D341Med (cell line): ENCODE measurements around the gene FILIP1L.
A peak's percentile ranks its signal among the peaks of the same experiment; 100 is the strongest.

ENCODE experiments used
- DNase-seq: peaks from one replicate; pipeline ENCODE4 v3.0.0; 2012; ENCODE audit warnings: low spot score

Gene FILIP1L

DNA sequence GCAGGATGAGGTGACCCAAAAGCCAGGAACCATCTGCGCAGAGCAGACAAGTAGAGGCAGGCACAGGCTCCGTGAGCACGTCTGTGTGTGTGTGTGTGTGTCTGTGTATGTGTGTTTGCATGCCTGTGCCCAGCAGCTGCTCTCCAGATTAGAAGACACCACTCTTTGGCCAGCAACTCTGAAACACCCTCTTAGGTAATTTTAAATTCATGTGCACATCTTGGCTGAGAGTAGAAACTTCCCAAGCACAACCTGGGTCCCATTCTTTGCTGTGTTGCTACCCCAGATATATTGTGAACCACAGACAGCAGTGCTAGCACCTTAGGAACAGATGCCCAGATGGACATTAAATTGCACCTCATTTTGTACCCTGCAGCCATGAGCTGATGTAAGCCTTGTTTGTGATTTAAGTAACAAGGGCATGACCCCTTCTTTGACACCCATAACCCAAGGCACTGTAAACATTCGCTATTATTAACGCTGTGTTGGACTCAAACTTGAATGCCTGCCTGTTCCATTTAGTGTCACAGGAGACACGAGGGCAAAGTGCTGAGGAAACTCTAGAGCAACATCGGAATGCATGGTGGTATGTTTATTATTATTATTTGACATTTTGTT is at the start of gene FILIP1L:
FILIP1L (minus strand) TSS at position 89 of the 618 bp plus-strand sequence.
- DNase-seq = no peak

DNA sequence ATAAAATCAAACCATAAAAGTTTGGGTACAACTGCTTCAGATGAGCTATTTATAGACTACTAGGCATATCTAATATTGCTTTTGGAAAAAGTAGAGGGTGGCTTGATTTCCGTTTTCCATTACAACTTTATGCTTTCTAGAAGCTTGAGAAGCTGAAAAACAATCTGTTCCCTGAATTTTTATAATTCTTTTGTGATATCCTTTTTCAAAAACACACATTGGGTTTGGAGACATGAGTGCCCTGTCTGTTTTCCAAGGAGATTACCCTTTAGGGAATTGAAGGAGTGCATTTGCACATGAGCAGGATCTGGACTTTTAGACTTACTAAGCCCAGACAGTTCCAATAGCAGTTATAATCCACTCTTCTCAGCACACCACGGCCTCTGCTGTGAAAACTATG is 49.5 kb upstream of the FILIP1L start:
- DNase-seq = no peak

DNA sequence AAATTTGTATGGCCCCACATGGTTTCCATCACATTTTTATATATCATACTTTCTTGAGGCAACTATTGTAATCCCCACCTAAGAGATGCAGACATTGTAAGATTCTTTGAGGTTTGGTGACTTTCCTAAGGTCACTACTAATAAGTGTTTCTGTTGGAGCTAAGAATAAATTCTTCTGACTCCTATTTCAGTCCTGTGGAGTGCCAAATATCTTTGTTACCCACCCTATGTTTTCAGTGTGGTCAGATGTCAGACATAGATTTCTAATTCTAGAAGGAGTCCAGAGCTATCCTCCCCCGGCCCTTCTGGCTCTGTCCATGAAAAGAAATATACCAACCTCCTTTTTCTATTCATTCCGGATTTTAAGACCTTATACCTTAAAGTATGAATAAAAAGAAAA is 46.2 kb upstream of the FILIP1L start:
- DNase-seq = no peak

DNA sequence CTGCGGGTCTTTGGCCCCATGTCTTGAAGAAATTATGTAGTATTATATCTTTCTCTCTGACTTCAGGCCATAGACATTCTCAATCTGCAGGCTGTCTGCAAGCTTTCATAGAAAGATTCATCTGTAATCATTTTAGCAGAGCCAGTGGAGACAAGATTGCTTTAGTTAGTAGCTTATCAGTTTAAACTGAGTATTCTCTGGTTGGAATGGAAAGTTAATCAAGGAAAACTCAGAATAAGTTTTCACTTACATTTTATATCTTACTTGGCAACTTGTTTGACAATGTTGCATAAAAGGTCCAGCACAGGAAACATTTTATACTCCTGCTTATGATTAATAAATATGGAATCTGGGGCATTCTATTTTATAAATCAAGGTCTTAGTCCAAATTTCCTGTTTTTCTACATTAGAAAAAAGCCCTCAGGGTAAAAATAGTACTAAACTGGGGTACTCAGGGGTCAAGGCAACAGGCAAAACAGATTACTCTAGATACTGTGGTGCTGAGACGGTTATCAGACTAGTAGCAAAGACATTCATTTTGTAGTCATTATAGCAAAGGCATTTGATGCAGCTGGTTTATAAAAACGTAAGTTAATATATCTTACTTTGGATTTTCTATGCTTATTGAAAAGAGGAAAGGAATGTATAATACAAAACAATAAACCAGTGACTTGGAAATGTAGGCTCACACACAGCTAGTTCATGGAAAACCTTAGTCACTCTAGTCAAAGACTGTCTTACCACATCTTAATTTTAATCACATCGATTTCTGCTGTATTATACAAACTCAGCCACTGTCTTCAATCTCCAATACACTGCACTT is 45.2 kb upstream of the FILIP1L start:
- DNase-seq = no peak

DNA sequence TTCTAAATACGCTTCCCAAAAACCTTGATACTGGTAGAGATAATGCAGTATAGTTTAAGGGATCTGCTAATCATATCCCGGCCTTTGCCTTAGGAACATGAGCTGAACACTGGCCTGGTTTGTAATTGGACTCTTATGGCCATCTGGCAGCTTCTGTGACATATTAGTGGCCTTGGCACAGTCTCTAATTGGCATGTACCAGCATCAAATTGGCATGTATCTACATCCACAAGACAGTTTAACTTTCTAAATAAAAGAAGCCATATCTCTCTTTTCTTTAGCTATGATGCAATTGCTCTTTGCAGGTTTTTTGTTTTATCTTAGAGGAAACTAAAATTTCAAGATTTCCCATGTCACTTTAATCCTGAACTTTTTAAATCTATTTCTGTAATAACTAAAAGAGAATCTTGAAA is 44.6 kb upstream of the FILIP1L start:
- DNase-seq = peak; percentile 34

DNA sequence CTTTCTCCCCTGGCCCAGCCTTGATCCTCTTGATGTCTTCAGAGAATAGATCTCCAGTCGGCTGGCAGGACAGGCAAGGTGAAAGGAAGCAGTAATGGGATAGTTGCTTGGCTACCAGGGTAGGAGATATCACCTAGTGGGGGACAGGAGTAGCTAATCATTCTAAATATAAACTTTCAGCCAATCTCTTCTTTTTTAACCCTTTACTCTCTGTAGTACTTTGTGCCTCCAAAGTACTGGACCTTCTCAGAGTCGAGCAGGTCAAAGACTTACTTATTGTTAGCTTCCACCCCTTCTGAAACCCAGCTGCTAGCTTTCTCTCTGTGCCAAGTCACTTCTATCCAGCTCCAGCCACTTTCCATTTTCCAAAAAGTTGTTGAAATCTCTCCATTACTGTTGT is 43.4 kb upstream of the FILIP1L start:
- DNase-seq = no peak

DNA sequence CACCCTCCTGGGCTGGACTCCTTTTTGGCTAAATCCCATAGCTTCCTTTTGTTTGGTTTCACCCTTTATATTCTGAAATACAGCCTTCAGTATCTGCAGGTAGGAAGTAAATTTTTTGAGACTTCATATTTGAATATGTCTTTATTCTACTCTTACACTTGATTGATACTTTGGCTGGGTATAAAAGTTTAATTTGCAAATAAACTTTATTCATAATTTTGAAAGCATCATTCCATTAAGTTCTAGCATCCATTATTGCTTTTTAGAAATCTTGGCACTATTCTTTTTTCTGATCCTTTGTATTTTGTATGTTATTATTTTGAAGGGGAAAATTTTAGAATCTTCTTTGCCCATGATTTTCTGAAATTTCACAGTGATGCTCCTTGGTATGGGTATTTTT is 41.3 kb upstream of the FILIP1L start:
- DNase-seq = no peak

DNA sequence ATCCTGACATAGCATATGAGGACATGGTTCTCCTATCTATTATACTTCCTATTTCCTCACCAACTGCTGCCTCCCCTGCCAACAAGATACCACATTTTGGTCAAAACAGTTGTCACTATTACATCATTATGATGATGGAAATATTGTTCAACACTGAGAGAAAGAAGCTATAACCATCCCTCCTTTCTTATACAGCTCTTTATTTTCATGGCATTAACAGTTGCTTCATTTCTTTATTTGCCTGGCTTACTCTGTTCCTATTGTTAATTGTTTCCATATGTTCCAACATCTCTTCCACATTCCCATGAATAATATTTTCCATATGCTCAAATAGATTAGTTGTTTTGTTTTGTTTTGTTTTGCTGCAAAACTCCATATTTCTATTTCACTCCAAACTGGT is 40.8 kb upstream of the FILIP1L start:
- no peak for DNase-seq

DNA sequence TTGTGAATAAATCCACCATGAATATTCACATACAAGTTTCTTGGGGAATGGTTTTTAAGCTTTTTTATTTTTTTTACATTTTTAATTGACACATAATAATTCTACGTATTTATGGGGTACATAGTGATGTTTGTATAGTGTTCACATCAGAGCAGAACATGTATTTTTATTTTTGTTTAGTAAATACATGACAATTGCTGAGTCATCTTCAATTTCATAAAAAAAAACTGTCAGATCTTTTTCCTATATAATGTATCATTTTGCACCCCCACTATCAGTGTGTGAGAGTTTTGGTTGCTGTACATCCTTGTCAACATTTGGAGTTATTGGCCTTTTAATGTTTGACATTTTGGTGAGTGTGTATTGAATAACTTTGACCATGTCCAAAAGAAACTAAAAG is 39.9 kb upstream of the FILIP1L start:
- no peak for DNase-seq

DNA sequence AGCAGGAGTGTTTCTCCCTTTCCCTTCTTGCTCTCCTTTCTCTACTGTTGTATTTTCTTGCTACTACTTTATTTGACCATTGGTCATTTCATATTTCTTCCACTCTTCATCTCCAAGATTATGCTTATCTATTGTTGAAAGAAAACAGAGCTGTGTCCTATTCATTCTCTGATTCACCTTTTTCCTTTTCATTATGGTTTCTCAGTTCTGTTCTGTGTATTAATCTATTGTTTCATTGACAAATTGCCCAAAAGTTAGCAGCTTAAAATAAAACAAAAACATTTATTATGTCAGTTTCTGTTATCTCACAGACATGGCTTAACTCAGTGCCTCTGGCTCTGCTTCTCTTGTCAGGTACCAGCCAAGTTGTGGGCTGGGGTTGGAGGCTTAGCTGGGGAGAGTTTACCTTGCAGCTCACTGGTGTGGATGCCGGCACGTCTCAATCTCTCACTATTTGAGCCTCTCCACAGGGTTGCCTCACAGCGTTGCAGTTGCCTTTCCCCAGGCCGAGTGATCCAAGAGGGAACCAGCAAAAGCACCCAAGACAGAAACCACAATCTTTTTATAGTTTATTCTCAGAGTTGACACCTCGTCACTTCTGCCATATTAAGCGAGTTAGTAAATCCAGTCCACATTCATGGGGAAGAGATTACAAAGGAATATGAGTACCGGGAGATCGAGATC is 36.9 kb upstream of the FILIP1L start:
- no peak for DNase-seq

DNA sequence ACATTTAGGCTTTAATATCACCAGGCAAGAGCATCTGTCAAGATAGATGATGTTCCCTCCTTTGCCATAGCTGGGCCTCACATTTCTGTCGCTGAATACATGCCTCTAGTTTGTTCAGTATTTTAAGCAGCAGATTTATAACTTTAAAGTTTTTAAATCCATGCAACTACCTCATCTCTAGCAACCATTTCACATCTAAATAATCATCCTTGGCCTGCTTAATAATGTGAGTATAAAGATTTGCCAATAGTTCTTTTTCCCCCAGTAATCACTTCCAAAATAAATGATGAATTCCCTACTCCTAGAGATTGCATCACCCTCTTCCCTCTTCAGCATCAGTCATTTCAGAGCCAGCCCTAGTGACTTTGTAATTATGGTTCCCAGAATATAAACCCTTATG is 36.2 kb upstream of the FILIP1L start:
- DNase-seq = no peak

DNA sequence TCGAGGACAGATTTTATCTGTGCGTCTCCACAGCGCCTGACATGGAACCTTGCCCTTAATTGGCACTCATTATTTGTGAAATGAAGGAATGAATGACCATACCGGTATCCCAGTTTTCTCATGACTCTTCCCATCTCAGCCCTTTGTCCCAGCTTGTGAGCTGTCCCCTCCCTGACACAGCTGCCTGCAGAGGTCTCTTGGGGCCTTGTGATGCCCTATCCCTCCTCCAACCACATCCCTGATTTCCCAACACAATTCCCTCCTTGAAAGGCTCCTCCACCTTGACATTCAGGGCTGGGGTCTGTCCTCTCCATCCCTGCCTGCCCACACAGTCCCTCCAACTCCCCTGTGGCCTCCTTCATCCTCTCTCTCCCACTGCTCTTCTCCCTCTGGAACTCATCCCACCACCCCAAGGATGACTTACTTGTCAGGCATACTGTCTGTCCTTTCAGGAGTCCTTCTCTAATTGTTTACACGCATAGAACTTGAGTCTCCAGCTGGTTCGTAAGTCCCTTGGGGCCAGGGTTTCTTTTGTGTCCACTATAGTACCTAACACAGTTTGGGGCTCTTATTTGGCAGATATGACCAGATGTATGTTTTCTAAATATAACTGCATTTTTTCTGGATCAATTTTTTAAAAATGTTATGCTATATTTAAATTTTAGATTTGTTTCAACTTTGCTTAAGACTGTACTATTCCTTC is 35.6 kb upstream of the FILIP1L start:
- no peak for DNase-seq

DNA sequence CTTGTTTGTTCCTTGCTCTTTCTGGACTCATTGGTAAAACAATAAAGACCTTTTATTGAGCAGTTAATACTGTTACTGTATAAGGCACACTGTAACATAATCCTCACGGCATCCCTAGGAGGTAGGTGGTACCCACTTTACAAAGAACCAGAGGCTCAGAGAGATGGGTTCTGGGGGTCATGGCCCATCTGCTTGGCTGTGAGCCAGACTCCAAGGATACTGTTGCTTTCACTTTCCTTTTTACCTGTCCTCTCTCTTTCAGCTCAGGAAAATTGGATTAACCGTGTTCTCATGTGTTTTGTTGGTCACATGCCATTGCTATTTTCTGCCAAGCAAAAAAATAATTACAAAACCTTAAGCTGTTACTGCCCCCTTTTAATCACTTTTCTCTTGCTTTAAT is 34.8 kb upstream of the FILIP1L start:
- no peak for DNase-seq

DNA sequence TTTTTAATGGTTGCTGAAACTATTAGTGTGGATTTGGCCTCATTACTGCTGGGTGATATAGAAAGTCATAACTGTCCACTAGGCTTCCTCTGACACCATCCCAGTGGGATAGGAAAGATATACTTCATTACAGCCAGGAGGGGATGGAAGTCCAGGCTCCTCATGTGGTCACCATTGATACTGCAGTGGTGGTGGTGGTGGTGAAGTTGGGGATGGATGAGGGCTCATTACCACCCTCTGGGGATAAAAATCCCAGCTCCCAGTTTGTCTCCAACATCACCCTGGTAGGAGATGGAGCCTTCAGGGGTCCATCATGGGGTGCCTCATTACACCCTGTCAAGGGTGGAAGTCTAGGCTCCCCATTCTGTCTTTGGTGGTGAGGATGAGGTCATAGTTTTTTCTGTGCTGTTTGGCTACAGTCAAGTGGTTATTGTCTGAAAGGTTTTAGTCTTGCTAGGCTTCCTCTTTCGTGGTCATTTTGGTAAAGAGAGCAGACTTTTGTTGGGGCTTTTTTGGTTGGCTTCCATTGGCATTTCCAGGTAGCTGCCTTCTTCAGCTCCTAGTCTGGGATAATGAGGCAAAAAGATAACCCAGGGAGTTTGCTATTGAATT is 30.1 kb upstream of the FILIP1L start:
- DNase-seq = no peak

DNA sequence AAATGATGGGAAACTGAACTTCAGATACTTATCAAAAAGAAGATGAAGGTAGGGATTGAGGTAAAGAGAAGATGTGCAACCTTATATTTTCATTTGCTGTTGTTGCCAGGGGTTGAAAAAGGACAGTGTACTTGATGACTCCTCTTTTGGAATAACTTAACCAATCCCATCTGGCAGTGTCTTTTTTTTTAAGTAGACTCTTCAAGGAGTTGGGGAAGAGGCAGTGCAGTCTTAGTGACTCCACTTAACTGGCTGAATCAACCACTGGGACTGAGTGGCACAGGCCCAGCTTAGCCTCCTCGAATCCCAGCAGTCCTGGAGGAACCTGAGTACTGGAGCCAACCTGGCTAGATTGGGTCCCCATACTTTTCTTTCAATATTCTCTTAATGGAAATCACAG is 27.3 kb upstream of the FILIP1L start:
- DNase-seq = no peak

DNA sequence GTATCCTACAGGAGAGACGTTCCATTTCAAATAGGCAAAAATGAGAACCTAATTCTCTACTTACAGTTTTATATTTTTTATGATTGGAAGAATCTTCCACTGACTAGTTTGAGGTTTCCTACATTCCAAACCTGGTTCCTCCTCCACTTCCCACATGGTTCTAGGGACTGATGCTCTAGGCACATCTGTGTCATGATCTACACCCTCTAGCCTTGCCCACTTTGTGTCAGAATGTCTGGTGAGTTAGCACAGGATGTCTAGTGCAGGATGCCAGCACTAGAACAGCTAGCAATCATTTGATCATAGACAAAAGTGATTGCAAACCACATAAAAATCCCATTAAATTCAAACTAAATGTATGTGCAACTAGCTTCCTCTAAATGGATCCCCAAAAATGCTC is 26.7 kb upstream of the FILIP1L start:
- DNase-seq = no peak

DNA sequence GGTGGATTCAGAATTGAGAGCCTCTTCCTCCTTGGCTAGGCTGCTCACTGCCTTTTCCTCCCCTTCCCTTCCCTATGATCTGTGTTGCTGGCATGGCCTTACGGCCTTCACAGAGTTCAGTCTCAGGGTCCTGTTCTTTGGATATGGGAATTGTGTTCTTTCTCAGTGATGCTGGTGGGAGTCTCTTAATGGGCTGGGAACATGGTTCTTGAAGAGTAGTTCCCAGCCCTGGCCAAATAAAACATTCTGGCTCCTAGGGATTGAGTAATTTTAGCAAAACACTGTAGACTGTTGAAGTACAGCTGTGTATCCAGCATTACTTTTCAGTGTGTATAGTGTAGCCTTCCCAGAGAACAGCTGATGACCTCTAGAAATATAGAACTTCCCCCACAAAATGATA is 22.6 kb upstream of the FILIP1L start:
- no peak for DNase-seq

DNA sequence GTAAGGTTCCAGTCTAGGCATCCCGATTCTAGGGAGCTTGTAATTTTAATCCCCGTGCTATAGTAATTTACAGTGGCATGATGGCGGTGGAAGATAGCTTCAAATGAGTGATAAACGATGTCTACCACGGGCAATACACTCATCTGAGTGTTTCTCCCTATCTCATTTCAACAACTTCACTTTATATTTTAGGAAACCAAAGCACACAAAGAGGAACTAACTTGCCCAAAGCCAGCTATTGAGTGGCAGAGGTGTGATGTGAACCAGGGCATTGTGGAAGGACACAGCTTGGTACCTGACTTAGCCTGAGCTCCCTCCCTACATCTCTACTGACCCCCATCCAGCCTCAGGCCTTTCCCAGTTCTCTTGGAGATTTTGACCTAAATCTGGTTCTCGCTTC is 16.9 kb upstream of the FILIP1L start:
- no peak for DNase-seq

DNA sequence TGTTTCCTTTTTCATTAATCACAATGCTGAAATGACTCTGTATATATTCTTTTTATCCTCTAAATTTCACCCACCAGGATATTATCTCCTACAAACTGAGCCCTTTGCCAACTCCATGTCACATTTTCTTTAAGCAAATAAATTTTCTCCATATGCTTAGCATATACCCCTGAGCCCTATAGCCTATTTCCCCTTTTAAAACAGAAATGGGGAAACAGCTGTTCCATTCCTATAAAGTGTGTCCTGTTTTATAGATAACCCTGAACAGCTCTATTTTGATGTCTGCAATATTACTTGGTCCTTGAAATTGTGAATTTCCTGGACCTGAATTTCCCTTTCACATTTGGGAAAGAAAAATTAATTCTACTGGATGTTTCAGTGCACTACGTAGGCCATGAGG is 15.6 kb upstream of the FILIP1L start:
- DNase-seq = no peak

DNA sequence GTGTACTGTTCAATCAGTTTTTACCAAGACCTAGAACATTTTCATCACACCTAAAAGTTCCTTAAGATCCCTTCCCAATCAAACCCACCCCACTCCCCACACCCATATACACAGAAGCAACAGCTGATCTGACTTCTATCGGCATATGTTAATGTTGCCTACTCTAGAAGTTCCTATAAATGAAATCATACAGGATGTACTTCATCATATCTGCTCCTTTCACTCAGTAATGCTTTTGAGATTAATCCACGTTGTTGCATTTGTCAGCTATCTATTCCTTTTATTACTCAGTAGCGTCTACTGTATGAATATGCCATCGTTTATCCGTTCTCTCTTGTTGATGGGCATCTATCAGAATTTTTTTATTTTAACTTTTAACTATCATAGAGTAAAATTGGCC is 14.3 kb upstream of the FILIP1L start:
- DNase-seq = no peak

DNA sequence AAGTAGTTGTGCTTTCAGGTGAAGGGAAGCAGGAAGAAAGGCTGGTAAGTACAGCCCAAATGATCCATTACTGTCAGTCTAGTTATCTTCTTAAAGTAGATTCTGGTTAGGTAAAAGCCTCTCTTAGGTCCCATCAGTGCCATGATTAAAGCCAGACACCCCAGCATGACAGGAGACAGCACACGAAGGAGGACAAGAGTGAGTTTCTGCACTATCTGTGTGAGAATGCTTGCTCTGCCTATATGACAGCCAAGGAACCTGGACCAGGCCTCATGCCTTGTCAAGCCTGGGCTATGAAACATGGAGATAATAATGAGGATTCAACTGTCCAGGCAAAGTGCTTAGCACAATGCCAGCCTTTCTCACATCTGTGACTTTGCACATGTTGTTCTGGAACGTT is 13.5 kb upstream of the FILIP1L start:
- DNase-seq = no peak
